Liver (tissue), 3 donors: Measurements from ENCODE around the gene TMEM131.

Experiments used
- CTCF ChIP-seq: fragments of 150-350 bp; IDR thresholded peaks from 2 replicates; pipeline ENCODE4 v1.5.1; 2017; ENCODE audit warnings: improper control_type of control experiment, low read depth, low read length; ENCODE audit not compliant: missing input control
- FOXA1 ChIP-seq: IDR thresholded peaks from 2 replicates; pipeline ENCODE4 v1.6.1; 2016; ENCODE audit warnings: antibody characterized with exemption
- GABPA ChIP-seq, 2 donors: IDR thresholded peaks in 1 of 2; conservative IDR thresholded peaks in 1 of 2; 2 replicates each; pipeline ENCODE4 v1.6.1; 2016; ENCODE audit warnings: antibody characterized with exemption in 2 of 2, mild to moderate bottlenecking in 1 of 2, moderate library complexity in 1 of 2
- HNF4G ChIP-seq: IDR thresholded peaks from 2 replicates; pipeline ENCODE4 v1.6.1; 2016; ENCODE audit warnings: antibody characterized with exemption
- NR2F2 ChIP-seq: IDR thresholded peaks from 2 replicates; pipeline ENCODE4 v1.6.1; 2016; ENCODE audit warnings: antibody characterized with exemption
- RAD21 ChIP-seq, 2 donors: IDR thresholded peaks; 2 replicates each; pipeline ENCODE4 v1.6.1; 2016; ENCODE audit warnings: antibody characterized with exemption in 2 of 2, mild to moderate bottlenecking in 2 of 2
- SP1 ChIP-seq: IDR thresholded peaks from 2 replicates; pipeline ENCODE4 v1.6.1; 2018; ENCODE audit warnings: antibody characterized with exemption, mild to moderate bottlenecking
- TAF1 ChIP-seq: conservative IDR thresholded peaks from 2 replicates; pipeline ENCODE4 v1.6.1; 2016; ENCODE audit warnings: antibody characterized with exemption, mild to moderate bottlenecking
- YY1 ChIP-seq: IDR thresholded peaks from 2 replicates; pipeline ENCODE4 v1.6.1; 2016; ENCODE audit warnings: antibody characterized with exemption, mild to moderate bottlenecking
- TF ChIP-seq, protein P1 (sequence below): IDR thresholded peaks from 2 replicates; pipeline ENCODE4 v1.6.1; 2016; ENCODE audit warnings: antibody characterized with exemption
- TF ChIP-seq, protein P2 (sequence below): IDR thresholded peaks from 2 replicates; pipeline ENCODE4 v1.6.1; 2016; ENCODE audit warnings: antibody characterized with exemption, mild to moderate bottlenecking
- donor health status: healthy.
- donor health status: healthy.

GRCh38 chr2:97713296-97714083, 282.3 kb downstream of the TMEM131 start, which contains the start of gene ZAP70:
- TF ChIP-seq CTCF (no peak), TAF1 (no peak), RAD21 (IDR thresholded peaks at IDR 0.05) (no peak), FOXA1 (no peak), GABPA (IDR thresholded peaks at IDR 0.05 in 1 of 2, conservative IDR thresholded peaks at IDR 0.05 in 1 of 2) (no peak), NR2F2 (no peak), YY1 (no peak), HNF4G (no peak), SP1 (no peak)
- TF ChIP-seq, protein P1, sequence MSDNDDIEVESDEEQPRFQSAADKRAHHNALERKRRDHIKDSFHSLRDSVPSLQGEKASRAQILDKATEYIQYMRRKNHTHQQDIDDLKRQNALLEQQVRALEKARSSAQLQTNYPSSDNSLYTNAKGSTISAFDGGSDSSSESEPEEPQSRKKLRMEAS, result no peak
- TF ChIP-seq, protein P2, sequence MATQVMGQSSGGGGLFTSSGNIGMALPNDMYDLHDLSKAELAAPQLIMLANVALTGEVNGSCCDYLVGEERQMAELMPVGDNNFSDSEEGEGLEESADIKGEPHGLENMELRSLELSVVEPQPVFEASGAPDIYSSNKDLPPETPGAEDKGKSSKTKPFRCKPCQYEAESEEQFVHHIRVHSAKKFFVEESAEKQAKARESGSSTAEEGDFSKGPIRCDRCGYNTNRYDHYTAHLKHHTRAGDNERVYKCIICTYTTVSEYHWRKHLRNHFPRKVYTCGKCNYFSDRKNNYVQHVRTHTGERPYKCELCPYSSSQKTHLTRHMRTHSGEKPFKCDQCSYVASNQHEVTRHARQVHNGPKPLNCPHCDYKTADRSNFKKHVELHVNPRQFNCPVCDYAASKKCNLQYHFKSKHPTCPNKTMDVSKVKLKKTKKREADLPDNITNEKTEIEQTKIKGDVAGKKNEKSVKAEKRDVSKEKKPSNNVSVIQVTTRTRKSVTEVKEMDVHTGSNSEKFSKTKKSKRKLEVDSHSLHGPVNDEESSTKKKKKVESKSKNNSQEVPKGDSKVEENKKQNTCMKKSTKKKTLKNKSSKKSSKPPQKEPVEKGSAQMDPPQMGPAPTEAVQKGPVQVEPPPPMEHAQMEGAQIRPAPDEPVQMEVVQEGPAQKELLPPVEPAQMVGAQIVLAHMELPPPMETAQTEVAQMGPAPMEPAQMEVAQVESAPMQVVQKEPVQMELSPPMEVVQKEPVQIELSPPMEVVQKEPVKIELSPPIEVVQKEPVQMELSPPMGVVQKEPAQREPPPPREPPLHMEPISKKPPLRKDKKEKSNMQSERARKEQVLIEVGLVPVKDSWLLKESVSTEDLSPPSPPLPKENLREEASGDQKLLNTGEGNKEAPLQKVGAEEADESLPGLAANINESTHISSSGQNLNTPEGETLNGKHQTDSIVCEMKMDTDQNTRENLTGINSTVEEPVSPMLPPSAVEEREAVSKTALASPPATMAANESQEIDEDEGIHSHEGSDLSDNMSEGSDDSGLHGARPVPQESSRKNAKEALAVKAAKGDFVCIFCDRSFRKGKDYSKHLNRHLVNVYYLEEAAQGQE, result no peak
